ENCODE data around the gene PRR35. TPM values are rescaled to one million over a fixed set of nuclear protein-coding genes. Genes with fewer than 3 reads are reported as not detected.

Gene PRR35
- polyA plus RNA-seq, 4 donors: 8.2 to 20.3 (median 16.6) TPM

- no peak for DNase-seq (ENCODE audit: low read depth in 4 of 4, low spot score in 2 of 4)
Observed at GRCh38 chr16:546909-547770, 13.1 kb upstream of the PRR35 start.

GRCh38 chr16:548586-548985 is 11.6 kb upstream of the PRR35 start:
- DNase-seq (ENCODE audit: low read depth in 4 of 4, low spot score in 2 of 4): no peak

GRCh38 chr16:549544-550263 is 10.5 kb upstream of the PRR35 start:
- no peak for DNase-seq (ENCODE audit: low read depth in 4 of 4, low spot score in 2 of 4)

GRCh38 chr16:551210-551609 is 9.0 kb upstream of the PRR35 start:
- DNase-seq (ENCODE audit: low read depth in 4 of 4, low spot score in 2 of 4): no peak

- no peak for DNase-seq (ENCODE audit: low read depth in 4 of 4, low spot score in 2 of 4)
Observed at GRCh38 chr16:552171-552570, 8.0 kb upstream of the PRR35 start.

- no peak for DNase-seq (ENCODE audit: low read depth in 4 of 4, low spot score in 2 of 4)
Observed at GRCh38 chr16:553601-554296, 6.4 kb upstream of the PRR35 start.

- no peak for DNase-seq (ENCODE audit: low read depth in 4 of 4, low spot score in 2 of 4)
Observed at GRCh38 chr16:554297-554621, 5.9 kb upstream of the PRR35 start.

- no peak for DNase-seq (ENCODE audit: low read depth in 4 of 4, low spot score in 2 of 4)
Observed at GRCh38 chr16:554640-555365, 5.4 kb upstream of the PRR35 start.

GRCh38 chr16:555528-556473 is 4.4 kb upstream of the PRR35 start:
- DNase-seq (ENCODE audit: low read depth in 4 of 4, low spot score in 2 of 4): no peak

GRCh38 chr16:556474-557173 is 3.6 kb upstream of the PRR35 start:
- DNase-seq (ENCODE audit: low read depth in 4 of 4, low spot score in 2 of 4): no peak

GRCh38 chr16:557463-558297 is 2.5 kb upstream of the PRR35 start:
- no peak for DNase-seq (ENCODE audit: low read depth in 4 of 4, low spot score in 2 of 4)

- no peak for DNase-seq (ENCODE audit: low read depth in 4 of 4, low spot score in 2 of 4)
Observed at GRCh38 chr16:558298-559020, 1.7 kb upstream of the PRR35 start.

GRCh38 chr16:559021-559380 is 1.2 kb upstream of the PRR35 start:
- DNase-seq (ENCODE audit: low read depth in 4 of 4, low spot score in 2 of 4): no peak

GRCh38 chr16:559411-560203 is 587 bp upstream of the PRR35 start:
- no peak for DNase-seq (ENCODE audit: low read depth in 4 of 4, low spot score in 2 of 4)

- no peak for DNase-seq (ENCODE audit: low read depth in 4 of 4, low spot score in 2 of 4)
Observed at GRCh38 chr16:560701-561412, 663 bp downstream of the PRR35 start.

GRCh38 chr16:561413-561794 is 1.2 kb downstream of the PRR35 start:
- no peak for DNase-seq (ENCODE audit: low read depth in 4 of 4, low spot score in 2 of 4)
